Upper lobe of left lung (tissue), 6 donors: ENCODE data around the gene DLG5. TPM values are rescaled to one million over a fixed set of nuclear protein-coding genes. Genes with fewer than 3 reads are reported as not detected.
A peak's percentile ranks its signal among the peaks of the same experiment; 100 is the strongest.

Source experiments
- ATAC-seq, 2 donors: fragments of 200-7000 bp; cut with Tn5 transposase; one replicate each; pipeline ENCODE4 v1.9.1; 2022; ENCODE audit warnings: mild to moderate bottlenecking in 2 of 2, moderate library complexity in 2 of 2; ENCODE audit not compliant: low FRiP score in 2 of 2
- DNase-seq, 2 donors: peaks; one replicate each; pipeline ENCODE4 v3.0.0-alpha.2; 2019 to 2020
- H3K27ac ChIP-seq, 4 donors: fragments of 200-600 bp; sonication (generic); one replicate each; pipeline ENCODE4 v1.5.1; 2016 to 2019
- H3K27me3 ChIP-seq, 4 donors: fragments of 200-600 bp; sonication (generic); one replicate each; pipeline ENCODE4 v1.5.1; 2017 to 2019
- H3K36me3 ChIP-seq, 4 donors: fragments of 200-600 bp; sonication (generic); one replicate each; pipeline ENCODE4 v1.5.1; 2016 to 2019
- H3K4me1 ChIP-seq, 4 donors: fragments of 200-600 bp; sonication (generic); one replicate each; pipeline ENCODE4 v1.5.1; 2018 to 2019
- H3K4me3 ChIP-seq, 4 donors: fragments of 200-600 bp; sonication (generic); one replicate each; pipeline ENCODE4 v1.5.1; 2017 to 2019; ENCODE audit warnings: mild to moderate bottlenecking in 2 of 4, moderate library complexity in 1 of 4
- H3K9me3 ChIP-seq, 4 donors: fragments of 200-600 bp; sonication (generic); one replicate each; pipeline ENCODE4 v1.5.1; 2018 to 2019
- EP300 ChIP-seq, 4 donors: sonication (generic); formaldehyde crosslinking; IDR thresholded peaks; one replicate each; pipeline ENCODE4 v1.5.1; 2017; ENCODE audit warnings: antibody characterized with exemption in 4 of 4, control low read depth in 2 of 4
- POLR2A ChIP-seq, 4 donors: fragments of 450-650 bp; IDR thresholded peaks; one replicate each; pipeline ENCODE4 v1.5.1; 2016 to 2017; ENCODE audit warnings: antibody characterized with exemption in 4 of 4, mild to moderate bottlenecking in 2 of 4
- POLR2AphosphoS5 ChIP-seq, 2 donors: sonication (generic); formaldehyde crosslinking; IDR thresholded peaks; one replicate each; pipeline ENCODE4 v1.5.1; 2017; ENCODE audit warnings: antibody characterized with exemption in 2 of 2
- WGBS, 2 donors: methylation state at CpG; one replicate each; pipeline ENCODE4 v1.1.5; 2017 to 2018; 5-methylcytosine and 5-hydroxymethylcytosine counted together
- total RNA-seq, 6 donors: library from RNA; depleted of rRNA in 4 of 6; stranded (reverse); fragments of >200 nt in 4 of 6; gene quantifications; one replicate each; pipeline versions ENCODE4 v1.1.0 to v1.2.1, GENCODE V29; 2016 to 2021
- TF ChIP-seq, protein P1 (sequence below), 6 experiments: fragments of 450-650 bp in 4 of 6; fragments of 200-600 bp in 2 of 6; sonication (generic) in 2 of 6; IDR thresholded peaks; one replicate each; pipeline ENCODE4 v1.5.1; 2016 to 2019; ENCODE audit warnings: antibody characterized with exemption in 6 of 6
- donor health status: DM: no; HTN: no; CAD: no; lungs with moderate emphysema.
- donor health status: DM: no; HTN: yes; CAD: no; lungs with severe emphysema.

Gene DLG5
- total RNA-seq, 6 donors from 2014 or later: 14.6 to 51.3 (median 23.4) TPM

GRCh38 chr10:77960829-77961329 is 34.3 kb upstream of the DLG5 start:
- ATAC-seq: no peak
- no peaks in the 10 kb centered on the region for H3K9me3 ChIP-seq
- no peak for TF ChIP-seq POLR2A (IDR thresholded peaks at IDR 0.05)
- TF ChIP-seq, protein P1, sequence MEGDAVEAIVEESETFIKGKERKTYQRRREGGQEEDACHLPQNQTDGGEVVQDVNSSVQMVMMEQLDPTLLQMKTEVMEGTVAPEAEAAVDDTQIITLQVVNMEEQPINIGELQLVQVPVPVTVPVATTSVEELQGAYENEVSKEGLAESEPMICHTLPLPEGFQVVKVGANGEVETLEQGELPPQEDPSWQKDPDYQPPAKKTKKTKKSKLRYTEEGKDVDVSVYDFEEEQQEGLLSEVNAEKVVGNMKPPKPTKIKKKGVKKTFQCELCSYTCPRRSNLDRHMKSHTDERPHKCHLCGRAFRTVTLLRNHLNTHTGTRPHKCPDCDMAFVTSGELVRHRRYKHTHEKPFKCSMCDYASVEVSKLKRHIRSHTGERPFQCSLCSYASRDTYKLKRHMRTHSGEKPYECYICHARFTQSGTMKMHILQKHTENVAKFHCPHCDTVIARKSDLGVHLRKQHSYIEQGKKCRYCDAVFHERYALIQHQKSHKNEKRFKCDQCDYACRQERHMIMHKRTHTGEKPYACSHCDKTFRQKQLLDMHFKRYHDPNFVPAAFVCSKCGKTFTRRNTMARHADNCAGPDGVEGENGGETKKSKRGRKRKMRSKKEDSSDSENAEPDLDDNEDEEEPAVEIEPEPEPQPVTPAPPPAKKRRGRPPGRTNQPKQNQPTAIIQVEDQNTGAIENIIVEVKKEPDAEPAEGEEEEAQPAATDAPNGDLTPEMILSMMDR (IDR thresholded peaks at IDR 0.05): no peak
- TF ChIP-seq POLR2AphosphoS5 (IDR thresholded peaks at IDR 0.05): no peak
- no peak for TF ChIP-seq EP300 (IDR thresholded peaks at IDR 0.05)
- WGBS, 2 donors: 76 to 92% methylated on average over 6 of the region's 6 CpGs
- no peak overlapping the region for H3K27ac ChIP-seq
- H3K4me3 ChIP-seq: no peak overlapping the region
- H3K27me3 ChIP-seq: no peaks in the 10 kb centered on the region
- H3K4me1 ChIP-seq: no peaks in the 10 kb centered on the region
- DNase-seq: no peak
- H3K36me3 ChIP-seq: no peaks in the 10 kb centered on the region

DNA sequence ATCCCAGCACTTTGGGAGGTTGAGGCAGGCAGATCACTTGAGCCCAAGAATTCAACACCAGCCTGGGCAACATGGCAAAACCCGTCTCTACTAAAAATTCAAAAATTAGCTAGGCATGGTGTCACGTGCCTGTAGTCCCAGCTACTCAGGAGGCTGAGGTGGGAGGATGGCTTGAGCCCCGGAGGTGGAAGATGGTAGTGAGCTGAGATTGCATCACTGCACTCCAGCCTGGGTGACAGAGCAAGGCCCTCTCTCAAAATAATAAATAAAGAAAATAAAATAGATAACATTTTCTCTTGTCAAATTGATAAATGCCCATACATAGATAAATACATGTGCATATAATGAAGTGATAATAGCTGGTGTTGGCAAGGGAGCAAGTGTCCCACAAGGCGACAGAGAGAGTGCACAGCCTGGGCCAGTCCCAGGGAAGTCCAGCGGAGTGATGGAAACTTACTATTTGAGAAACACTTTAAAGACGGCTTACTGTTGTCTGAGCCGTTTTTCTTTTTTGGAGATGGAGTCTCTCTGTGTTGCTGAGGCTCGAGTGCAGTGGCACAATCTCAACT is 33.4 kb upstream of the DLG5 start:
- no peak for TF ChIP-seq EP300 (IDR thresholded peaks at IDR 0.05)
- TF ChIP-seq, protein P1 (IDR thresholded peaks at IDR 0.05): no peak
- no peak for TF ChIP-seq POLR2AphosphoS5 (IDR thresholded peaks at IDR 0.05)
- no peak for TF ChIP-seq POLR2A (IDR thresholded peaks at IDR 0.05)
- Histone ChIP-seq H3K9me3 (no peaks in the 10 kb centered on the region), H3K4me1 (no peaks in the 10 kb centered on the region), H3K4me3 (no peak overlapping the region), H3K27me3 (no peaks in the 10 kb centered on the region), H3K36me3 (no peaks in the 10 kb centered on the region), H3K27ac (no peak overlapping the region)
- no peak for ATAC-seq
- DNase-seq: no peak
- WGBS, 2 donors: 70 to 75% methylated on average over 8 of the region's 8 CpGs

DNA sequence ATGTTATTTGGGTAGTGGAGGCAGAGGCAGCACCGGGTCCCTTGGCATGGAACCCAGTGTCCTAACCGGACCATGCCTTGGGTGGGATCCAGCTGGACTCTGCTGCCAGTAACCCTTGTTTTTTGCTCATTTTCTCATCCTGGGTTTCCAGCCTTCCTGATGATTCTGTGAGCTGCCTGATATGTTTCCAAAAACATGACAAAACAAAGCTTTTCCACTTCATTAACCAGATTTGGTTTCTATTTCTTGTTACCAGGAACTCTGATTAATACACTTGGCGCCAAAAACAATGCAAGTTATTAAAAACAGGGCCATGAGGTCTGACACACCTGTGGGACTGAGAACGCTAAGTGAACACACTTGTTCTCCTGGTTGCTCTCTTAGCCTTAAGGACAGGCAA is 32.8 kb upstream of the DLG5 start:
- WGBS, 2 donors: 69 to 81% methylated on average over 4 of the region's 4 CpGs
- Histone ChIP-seq H3K27ac (no peak overlapping the region), H3K27me3 (no peaks in the 10 kb centered on the region), H3K36me3 (no peaks in the 10 kb centered on the region), H3K4me3 (no peak overlapping the region), H3K9me3 (no peaks in the 10 kb centered on the region), H3K4me1 (no peaks in the 10 kb centered on the region)
- no peak for ATAC-seq
- TF ChIP-seq, protein P1 (IDR thresholded peaks at IDR 0.05): no peak
- no peak for TF ChIP-seq POLR2A (IDR thresholded peaks at IDR 0.05)
- no peak for TF ChIP-seq EP300 (IDR thresholded peaks at IDR 0.05)
- TF ChIP-seq POLR2AphosphoS5 (IDR thresholded peaks at IDR 0.05): no peak
- DNase-seq: no peak

GRCh38 chr10:77955136-77955535 is 28.6 kb upstream of the DLG5 start:
- no peak overlapping the region for H3K27ac ChIP-seq
- H3K9me3 ChIP-seq: peaks cover 3 to 23% (median 17%) of the 10 kb centered on the region in 4 donors
- no peaks in the 10 kb centered on the region for H3K36me3 ChIP-seq
- no peaks in the 10 kb centered on the region for H3K27me3 ChIP-seq
- DNase-seq (no peak), ATAC-seq (no peak)
- WGBS, 2 donors: 73 to 96% methylated on average over 1 of the region's 1 CpG
- TF ChIP-seq POLR2A (IDR thresholded peaks at IDR 0.05) (no peak), POLR2AphosphoS5 (IDR thresholded peaks at IDR 0.05) (no peak), EP300 (IDR thresholded peaks at IDR 0.05) (no peak)
- TF ChIP-seq, protein P1 (IDR thresholded peaks at IDR 0.05): no peak
- H3K4me3 ChIP-seq: no peak overlapping the region
- no peaks in the 10 kb centered on the region for H3K4me1 ChIP-seq

DNA sequence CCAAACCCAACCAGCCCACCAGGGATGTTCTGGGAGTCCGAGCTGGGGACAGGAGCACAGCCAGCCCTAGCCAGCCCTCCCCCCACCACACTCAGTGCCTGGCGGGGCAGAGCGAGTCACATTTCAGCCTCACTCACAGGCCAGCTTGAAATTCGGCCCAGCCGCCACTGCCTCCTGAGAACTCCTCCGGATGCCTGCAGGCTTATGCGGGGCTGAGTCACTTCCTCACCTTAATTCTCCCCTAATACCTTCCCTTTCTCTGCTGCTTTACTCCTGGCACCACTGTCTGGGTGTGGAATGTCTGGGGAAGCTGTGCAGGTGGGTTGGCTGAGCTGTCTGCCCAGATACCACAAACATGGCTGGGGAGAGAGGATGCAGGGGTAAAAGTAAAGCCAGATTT is 22.6 kb upstream of the DLG5 start:
- peaks cover 3 to 23% (median 17%) of the 10 kb centered on the region in 4 donors for H3K9me3 ChIP-seq
- no peak for TF ChIP-seq POLR2A (IDR thresholded peaks at IDR 0.05)
- no peak for TF ChIP-seq POLR2AphosphoS5 (IDR thresholded peaks at IDR 0.05)
- TF ChIP-seq, protein P1 (IDR thresholded peaks at IDR 0.05): no peak
- no peak for TF ChIP-seq EP300 (IDR thresholded peaks at IDR 0.05)
- H3K36me3 ChIP-seq: no peaks in the 10 kb centered on the region
- no peak for ATAC-seq
- DNase-seq: peak in 1 of 2 donors; percentile 41
- no peaks in the 10 kb centered on the region for H3K27me3 ChIP-seq
- no peaks in the 10 kb centered on the region for H3K4me1 ChIP-seq
- WGBS, 2 donors: 29 to 53% methylated on average over 1 to 7 of the region's 7 CpGs
- H3K4me3 ChIP-seq: no peak overlapping the region
- no peak overlapping the region for H3K27ac ChIP-seq
